Uterus (tissue), 4 donors: ENCODE results near the gene MOB3B. TPM values are rescaled to one million over a fixed set of nuclear protein-coding genes. Genes with fewer than 3 reads are reported as not detected.

ENCODE experiments used
- DNase-seq, 2 donors: peaks; one replicate each; pipeline ENCODE4 v3.0.0-alpha.2; 2019 to 2020
- H3K27ac ChIP-seq, 2 donors: fragments of 200-600 bp; sonication (generic); 1 replicate in 1 of 2; 2 replicates in 1 of 2; pipeline ENCODE4 v1.5.1; 2016 to 2018
- H3K27me3 ChIP-seq, 2 donors: fragments of 200-600 bp; sonication (generic); one replicate each; pipeline ENCODE4 v1.5.1; 2018 to 2019; ENCODE audit warnings: control low read depth in 1 of 2
- H3K36me3 ChIP-seq, 2 donors: fragments of 200-600 bp; sonication (generic); one replicate each; pipeline ENCODE4 v1.5.1; 2019; ENCODE audit warnings: control low read depth in 1 of 2
- H3K4me1 ChIP-seq, 2 donors: fragments of 200-600 bp; sonication (generic); one replicate each; pipeline ENCODE4 v1.5.1; 2018 to 2019; ENCODE audit warnings: control low read depth in 1 of 2
- H3K4me3 ChIP-seq, 2 donors: fragments of 200-600 bp; sonication (generic); 1 replicate in 1 of 2; 2 replicates in 1 of 2; pipeline ENCODE4 v1.5.1; 2018 to 2019; ENCODE audit warnings: mild to moderate bottlenecking in 1 of 2
- H3K9me3 ChIP-seq, 2 donors: fragments of 200-600 bp; sonication (generic); one replicate each; pipeline ENCODE4 v1.5.1; 2019; ENCODE audit warnings: control low read depth in 1 of 2
- POLR2A ChIP-seq, 2 donors: fragments of 450-650 bp; IDR thresholded peaks; one replicate each; pipeline ENCODE4 v1.6.1; 2016; ENCODE audit warnings: antibody characterized with exemption in 2 of 2, mild to moderate bottlenecking in 1 of 2, moderate library complexity in 1 of 2
- intact Hi-C: fragments of 100-400 bp; cut with DNase I; formaldehyde crosslinking; loops from one replicate; pipeline ENCODE4 v1.15.1; 2023; ENCODE audit warnings: low total_unique reads
- total RNA-seq, 4 donors: library from RNA; depleted of rRNA in 3 of 4; stranded (reverse); fragments of >200 nt in 3 of 4; gene quantifications; one replicate each; pipeline versions ENCODE4 v1.1.0 to v1.2.4, GENCODE V29; 2014 to 2023
- TF ChIP-seq, protein P1 (sequence below), 4 experiments: fragments of 200-600 bp in 2 of 4; fragments of 450-650 bp in 2 of 4; sonication (generic) in 2 of 4; IDR thresholded peaks; one replicate each; pipeline ENCODE4 v1.5.1; 2016 to 2019; ENCODE audit warnings: antibody characterized with exemption in 4 of 4, mild to moderate bottlenecking in 2 of 4, moderate library complexity in 1 of 4
- donor health status: DM: yes; HTN: yes; CAD: no.

The MOB3B gene
- total RNA-seq, 4 donors from 2014 or later, result 2.0 to 34.4 (median 12.6) TPM

DNA sequence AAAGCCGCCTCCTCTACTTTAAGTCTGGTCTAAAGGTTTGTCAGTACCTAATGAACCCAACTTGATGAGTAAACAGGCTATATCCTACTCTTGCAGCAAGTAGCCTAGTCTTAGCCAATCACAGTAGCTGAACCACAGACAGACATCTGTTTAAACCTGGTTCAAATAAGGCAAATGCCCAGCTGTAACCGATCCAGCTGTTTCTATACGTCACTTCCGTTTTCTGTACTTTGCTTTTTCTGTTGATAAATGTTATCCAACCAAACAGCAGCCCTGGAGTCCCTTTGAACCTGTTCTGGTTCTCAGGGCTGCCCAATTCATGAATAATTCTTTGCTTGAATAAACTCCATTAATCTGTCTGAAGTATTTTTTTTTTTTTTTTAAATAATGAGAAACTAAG lies 155.8 kb downstream of the MOB3B start:
- DNase-seq, result no peak

DNA sequence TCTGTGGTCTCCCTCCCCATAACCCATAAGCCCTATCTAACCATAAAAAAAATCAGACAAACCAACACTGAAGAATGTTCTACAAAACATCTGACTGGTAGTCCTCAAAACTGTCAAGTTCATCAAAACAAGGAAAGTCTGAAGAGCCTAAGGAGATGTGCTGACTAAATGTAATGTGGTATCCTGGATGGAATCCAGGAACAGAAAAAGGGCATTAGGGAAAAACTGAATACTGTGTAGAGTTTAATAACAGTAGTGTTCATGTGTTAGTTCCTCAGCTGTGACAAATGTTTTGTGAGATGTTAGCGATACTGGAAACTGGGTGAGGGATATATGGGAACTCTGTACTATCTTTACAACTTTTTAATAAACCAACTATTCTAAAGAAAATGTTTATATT lies 157.0 kb downstream of the MOB3B start:
- Histone ChIP-seq H3K27me3 (no peaks in the 10 kb centered on the region), H3K36me3 (no peaks in the 10 kb centered on the region), H3K9me3 (no peaks in the 10 kb centered on the region), H3K4me3 (no peak overlapping the region), H3K27ac (no peak overlapping the region), H3K4me1 (peaks cover 11 to 22% of the 10 kb centered on the region in 2 donors)
- DNase-seq, result no peak
- no peak for TF ChIP-seq POLR2A (IDR thresholded peaks at IDR 0.05)
- TF ChIP-seq, protein P1, sequence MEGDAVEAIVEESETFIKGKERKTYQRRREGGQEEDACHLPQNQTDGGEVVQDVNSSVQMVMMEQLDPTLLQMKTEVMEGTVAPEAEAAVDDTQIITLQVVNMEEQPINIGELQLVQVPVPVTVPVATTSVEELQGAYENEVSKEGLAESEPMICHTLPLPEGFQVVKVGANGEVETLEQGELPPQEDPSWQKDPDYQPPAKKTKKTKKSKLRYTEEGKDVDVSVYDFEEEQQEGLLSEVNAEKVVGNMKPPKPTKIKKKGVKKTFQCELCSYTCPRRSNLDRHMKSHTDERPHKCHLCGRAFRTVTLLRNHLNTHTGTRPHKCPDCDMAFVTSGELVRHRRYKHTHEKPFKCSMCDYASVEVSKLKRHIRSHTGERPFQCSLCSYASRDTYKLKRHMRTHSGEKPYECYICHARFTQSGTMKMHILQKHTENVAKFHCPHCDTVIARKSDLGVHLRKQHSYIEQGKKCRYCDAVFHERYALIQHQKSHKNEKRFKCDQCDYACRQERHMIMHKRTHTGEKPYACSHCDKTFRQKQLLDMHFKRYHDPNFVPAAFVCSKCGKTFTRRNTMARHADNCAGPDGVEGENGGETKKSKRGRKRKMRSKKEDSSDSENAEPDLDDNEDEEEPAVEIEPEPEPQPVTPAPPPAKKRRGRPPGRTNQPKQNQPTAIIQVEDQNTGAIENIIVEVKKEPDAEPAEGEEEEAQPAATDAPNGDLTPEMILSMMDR (IDR thresholded peaks at IDR 0.05), result no peak
- intact Hi-C loops, result no loop called here

More for the DNA sequence above, 155.8 kb downstream of the MOB3B start:
- intact Hi-C loops, result no loop called here
- Histone ChIP-seq H3K4me1 (peaks cover 11 to 15% of the 10 kb centered on the region in 2 donors), H3K27ac (no peak overlapping the region), H3K4me3 (no peak overlapping the region), H3K27me3 (no peaks in the 10 kb centered on the region), H3K36me3 (no peaks in the 10 kb centered on the region), H3K9me3 (no peaks in the 10 kb centered on the region)
- no peak for TF ChIP-seq POLR2A (IDR thresholded peaks at IDR 0.05)
- TF ChIP-seq, protein P1 (IDR thresholded peaks at IDR 0.05), result no peak

DNA sequence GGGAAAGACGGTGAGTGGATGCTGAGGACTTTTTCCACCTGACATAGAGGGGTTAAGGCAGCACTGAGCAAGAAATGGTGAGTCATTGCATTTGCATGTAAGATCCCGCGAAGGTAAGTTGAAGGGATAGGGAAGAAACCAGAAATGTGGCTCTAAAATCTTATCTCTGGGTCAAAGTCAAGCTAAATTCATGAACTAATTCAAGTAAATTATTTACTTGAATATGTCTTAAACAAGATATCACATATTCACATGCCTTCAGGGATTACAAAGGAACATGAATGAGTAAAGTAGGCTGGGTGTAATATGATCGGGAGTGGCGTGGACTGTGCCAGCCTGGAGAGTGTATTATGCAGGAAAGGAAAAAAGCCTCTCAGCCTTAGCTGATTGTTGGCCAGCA lies 158.2 kb downstream of the MOB3B start:
- intact Hi-C loops, result no loop called here
- Histone ChIP-seq H3K36me3 (no peaks in the 10 kb centered on the region), H3K27me3 (no peaks in the 10 kb centered on the region), H3K4me3 (no peak overlapping the region), H3K9me3 (no peaks in the 10 kb centered on the region), H3K4me1 (peaks cover 24 to 34% of the 10 kb centered on the region in 2 donors), H3K27ac (peak overlapping the region; percentile 12 to 62)
- TF ChIP-seq, protein P1 (IDR thresholded peaks at IDR 0.05), result no peak
- TF ChIP-seq POLR2A (IDR thresholded peaks at IDR 0.05), result no peak
- no peak for DNase-seq

DNA sequence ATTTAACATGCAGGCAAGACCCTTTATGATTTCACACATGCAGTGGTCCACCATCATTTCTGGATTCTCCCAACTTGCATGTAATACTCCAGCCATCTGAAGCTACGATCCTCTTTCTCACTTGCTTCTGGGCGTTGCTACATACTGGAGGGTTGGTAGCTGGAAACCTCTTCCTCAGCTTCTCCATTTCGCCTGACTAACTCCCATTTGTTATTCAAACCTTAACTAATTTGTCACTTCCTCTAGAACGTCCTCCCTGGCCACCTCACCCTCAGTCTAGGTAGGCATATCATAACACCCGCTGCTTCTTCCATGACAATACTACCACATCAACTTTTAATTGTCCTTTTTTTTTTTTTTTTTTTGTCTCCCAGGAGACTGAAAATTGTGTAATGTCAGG lies 160.0 kb downstream of the MOB3B start:
- H3K9me3 ChIP-seq, result no peaks in the 10 kb centered on the region
- H3K27me3 ChIP-seq, result no peaks in the 10 kb centered on the region
- no peak for TF ChIP-seq POLR2A (IDR thresholded peaks at IDR 0.05)
- TF ChIP-seq, protein P1 (IDR thresholded peaks at IDR 0.05), result no peak
- H3K4me3 ChIP-seq, result no peak overlapping the region
- H3K4me1 ChIP-seq, result peaks cover 26 to 44% of the 10 kb centered on the region in 2 donors
- no peaks in the 10 kb centered on the region for H3K36me3 ChIP-seq
- intact Hi-C loops, result no loop called here
- peak overlapping the region; percentile 65 to 88 for H3K27ac ChIP-seq
- DNase-seq, result no peak

DNA sequence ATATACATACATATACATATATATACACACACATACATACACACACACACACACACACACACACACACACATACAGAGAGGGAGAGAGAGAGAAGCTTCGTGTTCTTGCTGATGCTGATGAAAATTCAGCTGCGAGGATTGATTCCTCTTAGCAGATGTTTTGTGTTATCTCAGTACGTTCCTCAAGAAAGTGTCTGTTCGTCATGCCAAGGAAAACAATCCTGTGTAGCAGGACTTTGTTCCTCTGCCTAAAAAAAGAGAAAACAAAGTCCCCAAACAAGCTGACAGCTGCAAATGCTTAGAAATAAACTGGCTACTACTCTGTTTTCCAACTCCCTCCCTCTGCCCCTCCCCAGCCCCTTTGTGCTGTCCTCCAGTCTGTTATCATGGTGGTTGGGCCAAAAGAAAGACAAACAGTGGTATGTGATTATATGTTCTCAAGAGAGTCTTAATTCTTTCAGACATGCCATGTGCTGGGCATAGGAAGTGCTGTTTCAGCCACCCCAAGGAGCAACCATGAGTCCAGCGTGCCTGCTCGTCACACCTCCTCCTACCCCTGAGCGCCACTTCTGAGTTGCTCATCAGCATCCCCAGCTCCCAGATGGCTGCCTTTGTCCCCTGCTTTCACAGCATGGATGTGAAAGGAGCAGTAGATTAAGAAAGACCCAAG lies 161.2 kb downstream of the MOB3B start:
- Histone ChIP-seq H3K4me3 (no peak overlapping the region), H3K27ac (peak overlapping the region; percentile 65 to 88), H3K4me1 (peaks cover 26 to 44% of the 10 kb centered on the region in 2 donors), H3K9me3 (no peaks in the 10 kb centered on the region), H3K36me3 (no peaks in the 10 kb centered on the region), H3K27me3 (no peaks in the 10 kb centered on the region)
- DNase-seq, result peak in 1 of 2 donors; percentile 55
- no peak for TF ChIP-seq POLR2A (IDR thresholded peaks at IDR 0.05)
- TF ChIP-seq, protein P1 (IDR thresholded peaks at IDR 0.05), result no peak
- intact Hi-C loops, result no loop called here
